HepG2 (cell line): ENCODE results near the gene ACVR1B. TPM values are rescaled to one million over a fixed set of nuclear protein-coding genes. Genes with fewer than 3 reads are reported as not detected.

Source experiments
- ARID5B ChIP-seq: IDR thresholded peaks from 2 replicates; pipeline ENCODE4 v1.4.0; 2020; ENCODE audit warnings: mild to moderate bottlenecking, missing genetic modification reagents
- ATAD3A ChIP-seq: sonication (generic); formaldehyde crosslinking; IDR thresholded peaks from 2 replicates; pipeline ENCODE4 v1.4.0; 2020; ENCODE audit warnings: missing genetic modification reagents
- DNMT3B ChIP-seq: conservative IDR thresholded peaks from 2 replicates; pipeline ENCODE4 v1.6.1; 2016; ENCODE audit warnings: missing biosample characterization, control low read depth
- EP300 ChIP-seq, 3 experiments: sonication (generic) in 1 of 3; formaldehyde crosslinking in 1 of 3; IDR thresholded peaks; 2 replicates each; pipeline versions ENCODE4 v1.5.1 to v1.6.1; 2011 to 2020; ENCODE audit warnings: low read depth in 2 of 3, low read length in 2 of 3, borderline replicate concordance in 1 of 3, improper control_type of control experiment in 1 of 3, mild to moderate bottlenecking in 1 of 3, missing genetic modification reagents in 1 of 3, moderate library complexity in 1 of 3
- HIVEP1 ChIP-seq: sonication (generic); formaldehyde crosslinking; IDR thresholded peaks from 2 replicates; pipeline ENCODE4 v1.4.0; 2020; ENCODE audit warnings: mild to moderate bottlenecking, missing genetic modification reagents
- HNRNPLL ChIP-seq: fragments of 200-400 bp; formaldehyde crosslinking; IDR thresholded peaks from 2 replicates; pipeline ENCODE4 v1.6.1; 2017; ENCODE audit warnings: mild to moderate bottlenecking, low read depth, low read length; ENCODE audit not compliant: poor library complexity, severe bottlenecking
- MYPOP ChIP-seq: sonication (generic); formaldehyde crosslinking; IDR thresholded peaks from 2 replicates; pipeline ENCODE4 v1.8.1; 2023; ENCODE audit warnings: mild to moderate bottlenecking, moderate library complexity, missing genetic modification reagents
- PAXIP1 ChIP-seq: sonication (generic); formaldehyde crosslinking; conservative IDR thresholded peaks from 2 replicates; pipeline ENCODE4 v1.4.0; 2020; ENCODE audit warnings: mild to moderate bottlenecking, missing genetic modification reagents, moderate library complexity
- TBL1XR1 ChIP-seq: fragments of 150-350 bp; IDR thresholded peaks from 2 replicates; pipeline ENCODE4 v1.6.1; 2014; ENCODE audit warnings: borderline replicate concordance, low read length; ENCODE audit not compliant: partially characterized antibody
- TEAD3 ChIP-seq: optimal IDR thresholded peaks from 2 replicates; pipeline ENCODE3; 2016; ENCODE audit warnings: borderline replicate concordance
- THAP8 ChIP-seq: sonication (generic); formaldehyde crosslinking; IDR thresholded peaks from 2 replicates; pipeline ENCODE4 v1.5.1; 2020; ENCODE audit warnings: missing genetic modification reagents, mild to moderate bottlenecking, borderline replicate concordance
- THAP9 ChIP-seq: sonication (generic); formaldehyde crosslinking; IDR thresholded peaks from 2 replicates; pipeline ENCODE4; 2020; ENCODE audit warnings: missing genetic modification reagents, mild to moderate bottlenecking, borderline replicate concordance
- TSC22D2 ChIP-seq: sonication (generic); formaldehyde crosslinking; IDR thresholded peaks from 2 replicates; pipeline ENCODE4 v1.5.1; 2020; ENCODE audit warnings: missing genetic modification reagents, mild to moderate bottlenecking, borderline replicate concordance
- ZFP36L2 ChIP-seq: sonication (generic); formaldehyde crosslinking; IDR thresholded peaks from 2 replicates; pipeline ENCODE4 v1.4.0; 2020; ENCODE audit warnings: missing genetic modification reagents
- ZNF644 ChIP-seq: IDR thresholded peaks from 2 replicates; pipeline ENCODE4 v1.6.1; 2016; ENCODE audit warnings: low read depth
- ZNF772 ChIP-seq: sonication (generic); formaldehyde crosslinking; IDR thresholded peaks from 2 replicates; pipeline ENCODE4 v1.5.0; 2020; ENCODE audit warnings: mild to moderate bottlenecking, missing genetic modification reagents
- polyA plus RNA-seq, 8 experiments: library from polyadenylated mRNA; depleted of rRNA in 3 of 8; stranded (reverse) in 7 of 8; unstranded in 1 of 8; fragments of >200 nt; fragmentation: Illumina TruSeq in 4 of 8; extraction: Trizol in 4 of 8; gene quantifications; 2 replicates each; pipeline versions ENCODE4 v1.2.1 to v1.2.3, GENCODE V29; 2011 to 2016; ENCODE audit warnings: low read depth in 4 of 8, missing spikeins in 1 of 8, mixed read lengths in 1 of 8; ENCODE audit not compliant: insufficient read depth in 1 of 8
- total RNA-seq, 5 experiments: library from RNA; depleted of rRNA; stranded (reverse); fragments of >200 nt; fragmentation: Illumina TruSeq; extraction: Trizol; gene quantifications; 2 replicates each; pipeline ENCODE4 v1.2.3, GENCODE V29; 2016; ENCODE audit warnings: low read depth in 1 of 5

Gene ACVR1B
- total and polyA plus RNA-seq, 2 of the 13 experiments (the other 11 are each of a cell fraction or from before 2014, with no cell fraction given), result 8.9 to 12.1 TPM

GRCh38 chr12:52036587-52037171 lies 85.2 kb downstream of the ACVR1B start (continued):
- TF ChIP-seq PAXIP1 (no peak), MYPOP (CRISPR knock-in tag) (0 out of 2 replicates have a peak, but pooled peaks have one; percentile 31), DNMT3B (0 out of 2 replicates have a peak, but pooled peaks have one; percentile 52), THAP9 (CRISPR knock-in tag) (no peak), TEAD3 (CRISPR knock-in tag) (peak; percentile 31), TBL1XR1 (peak; percentile 33), ARID5B (peak; percentile 59; the same call in 1 of the 2 replicates), HIVEP1 (CRISPR knock-in tag) (peak; percentile 99), ATAD3A (CRISPR knock-in tag) (no peak), EP300 (IDR thresholded peaks at IDR 0.05; ENCODE audit: low read depth in 2 of 2, low read length in 2 of 2) (no peak), EP300 (CRISPR knock-in tag; IDR thresholded peaks at IDR 0.05; ENCODE audit: borderline replicate concordance) (no peak), HNRNPLL (peak; percentile 36), ZNF772 (CRISPR knock-in tag) (no peak), ZNF644 (CRISPR knock-in tag) (no peak), TSC22D2 (no peak), THAP8 (CRISPR knock-in tag) (no peak), ZFP36L2 (CRISPR knock-in tag) (no peak)
